GM19240 (cell line): ENCODE measurements around the gene LRIT3.
"Not testable (repeated sequence)": the region's sequence is repeated elsewhere in the genome, so short reads cannot be mapped to it uniquely, and the experiment has no call there.

Experiments used
- DNase-seq: peaks from one replicate; pipeline ENCODE4 v3.0.0; 2011; ENCODE audit warnings: low spot score; ENCODE audit not compliant: insufficient read length

LRIT3 gene

GRCh38 chr4:109850601-109851000 is 2.7 kb downstream of the LRIT3 start:
- DNase-seq: no peak

GRCh38 chr4:109859426-109860300 is 11.8 kb downstream of the LRIT3 start:
- not testable (repeated sequence) for DNase-seq

- no peak for DNase-seq
These were observed 13.4 kb downstream of the LRIT3 start for GRCh38 chr4:109861271-109861670.

- DNase-seq: no peak
These were observed 14.1 kb downstream of the LRIT3 start for GRCh38 chr4:109861916-109862511.

- no peak for DNase-seq
These were observed 16.2 kb downstream of the LRIT3 start for GRCh38 chr4:109864134-109864533.

GRCh38 chr4:109870061-109870460 is 22.2 kb downstream of the LRIT3 start:
- DNase-seq: no peak

- no peak for DNase-seq
These were observed 24.2 kb downstream of the LRIT3 start for GRCh38 chr4:109872065-109872464.

GRCh38 chr4:109872950-109873656 is 25.2 kb downstream of the LRIT3 start:
- no peak for DNase-seq

- DNase-seq: no peak
These were observed 26.0 kb downstream of the LRIT3 start for GRCh38 chr4:109873791-109874514.

- DNase-seq: no peak
These were observed 27.2 kb downstream of the LRIT3 start for GRCh38 chr4:109875106-109875505.

- DNase-seq: not testable (repeated sequence)
These were observed 27.6 kb downstream of the LRIT3 start for GRCh38 chr4:109875553-109875952.

- no peak for DNase-seq
These were observed 28.8 kb downstream of the LRIT3 start for GRCh38 chr4:109876634-109877265.

- DNase-seq: no peak
These were observed 29.5 kb downstream of the LRIT3 start for GRCh38 chr4:109877400-109877799.

GRCh38 chr4:109878355-109878754 is 30.4 kb downstream of the LRIT3 start:
- DNase-seq: no peak

GRCh38 chr4:109879081-109879480 is 31.2 kb downstream of the LRIT3 start:
- DNase-seq: no peak

- no peak for DNase-seq
These were observed 31.9 kb downstream of the LRIT3 start for GRCh38 chr4:109879636-109880314.

GRCh38 chr4:109886303-109886702 is 38.4 kb downstream of the LRIT3 start:
- no peak for DNase-seq

- no peak for DNase-seq
These were observed 39.2 kb downstream of the LRIT3 start for GRCh38 chr4:109887071-109887470.

- no peak for DNase-seq
These were observed 42.2 kb downstream of the LRIT3 start for GRCh38 chr4:109890076-109890475.

- no peak for DNase-seq
These were observed 54.8 kb downstream of the LRIT3 start for GRCh38 chr4:109902559-109903251.
